SK-N-SH treated with all-trans-retinoic acid at 6 μM for 48 hours (cell line): Measurements from ENCODE around the gene CCNY.

Source experiments
- ATAC-seq: fragments of 200-7000 bp; cut with Tn5 transposase; 3 replicates; pipeline ENCODE4 v1.9.1; 2020; ENCODE audit warnings: mild to moderate bottlenecking, moderate library complexity
- ARNTL ChIP-seq: fragments of 450-650 bp; formaldehyde crosslinking; IDR thresholded peaks from 2 replicates; pipeline ENCODE4 v1.5.0; 2020; ENCODE audit warnings: low read depth, mild to moderate bottlenecking, moderate library complexity, borderline replicate concordance
- BACH2 ChIP-seq: fragments of 250-450 bp; sonication (Bioruptor Pico); IDR thresholded peaks from 2 replicates; pipeline ENCODE4 v1.9.0; 2021; ENCODE audit warnings: mild to moderate bottlenecking, borderline replicate concordance
- CREB5 ChIP-seq: fragments of 250-450 bp; sonication (Bioruptor Pico); IDR thresholded peaks from 2 replicates; pipeline ENCODE4 v1.5.1; 2020; ENCODE audit warnings: low read depth, mild to moderate bottlenecking, moderate library complexity
- ESRRG ChIP-seq: fragments of 250-450 bp; sonication (Bioruptor Pico); IDR thresholded peaks from 2 replicates; pipeline ENCODE4 v1.6.1; 2021; ENCODE audit warnings: mild to moderate bottlenecking
- GLIS3 ChIP-seq: fragments of 250-450 bp; sonication (Bioruptor Pico); IDR thresholded peaks from 2 replicates; pipeline ENCODE4 v1.5.0; 2020; ENCODE audit warnings: mild to moderate bottlenecking, moderate library complexity
- OSR1 ChIP-seq: fragments of 250-450 bp; sonication (Bioruptor Pico); IDR thresholded peaks from 2 replicates; pipeline ENCODE4 v1.8.0; 2022; ENCODE audit warnings: moderate library complexity, mild to moderate bottlenecking, inconsistent platforms
- PATZ1 ChIP-seq: fragments of 250-450 bp; sonication (Bioruptor Pico); IDR thresholded peaks from 2 replicates; pipeline ENCODE4 v1.8.0; 2020; ENCODE audit warnings: mild to moderate bottlenecking, moderate library complexity, borderline replicate concordance
- POU6F1 ChIP-seq: fragments of 250-450 bp; sonication (Bioruptor Pico); IDR thresholded peaks from 2 replicates; pipeline ENCODE4 v1.8.0; 2021; ENCODE audit warnings: low read depth, mild to moderate bottlenecking, moderate library complexity, borderline replicate concordance
- PPARA ChIP-seq: fragments of 250-450 bp; sonication (Bioruptor Pico); IDR thresholded peaks from 2 replicates; pipeline ENCODE4 v1.5.0; 2020; ENCODE audit warnings: mild to moderate bottlenecking, borderline replicate concordance
- RARB ChIP-seq: fragments of 250-450 bp; sonication (Bioruptor Pico); IDR thresholded peaks from 2 replicates; pipeline ENCODE4 v1.8.0; 2021; ENCODE audit warnings: mild to moderate bottlenecking, moderate library complexity
- SNAI2 ChIP-seq: fragments of 250-450 bp; sonication (Bioruptor Pico); IDR thresholded peaks from 2 replicates; pipeline ENCODE4 v1.5.0; 2020; ENCODE audit warnings: mild to moderate bottlenecking, moderate library complexity
- TOX ChIP-seq: fragments of 250-450 bp; sonication (Bioruptor Pico); IDR thresholded peaks from 2 replicates; pipeline ENCODE4 v1.8.0; 2021; ENCODE audit warnings: mild to moderate bottlenecking, moderate library complexity, borderline replicate concordance
- ZFP3 ChIP-seq: fragments of 250-450 bp; sonication (Bioruptor Pico); IDR thresholded peaks from 2 replicates; pipeline ENCODE4 v1.5.0; 2020; ENCODE audit warnings: mild to moderate bottlenecking, moderate library complexity
- ZFP30 ChIP-seq: fragments of 450-650 bp; formaldehyde crosslinking; IDR thresholded peaks from 2 replicates; pipeline ENCODE4 v1.5.0; 2022; ENCODE audit warnings: mild to moderate bottlenecking, moderate library complexity
- ZNF565 ChIP-seq: fragments of 450-650 bp; formaldehyde crosslinking; conservative IDR thresholded peaks from 2 replicates; pipeline ENCODE4 v1.5.0; 2020; ENCODE audit warnings: low read depth, mild to moderate bottlenecking, moderate library complexity
- ZNF70 ChIP-seq: fragments of 450-650 bp; formaldehyde crosslinking; IDR thresholded peaks from 2 replicates; pipeline ENCODE4 v1.5.0; 2020; ENCODE audit warnings: mild to moderate bottlenecking, moderate library complexity
- ZNF8 ChIP-seq: fragments of 450-650 bp; formaldehyde crosslinking; IDR thresholded peaks from 2 replicates; pipeline ENCODE4 v1.5.0; 2020; ENCODE audit warnings: mild to moderate bottlenecking, moderate library complexity
- TF ChIP-seq, protein P1 (sequence below): fragments of 250-450 bp; sonication (Bioruptor Pico); IDR thresholded peaks from 2 replicates; pipeline ENCODE4 v1.5.1; 2021; ENCODE audit warnings: mild to moderate bottlenecking, moderate library complexity

Gene CCNY

DNA sequence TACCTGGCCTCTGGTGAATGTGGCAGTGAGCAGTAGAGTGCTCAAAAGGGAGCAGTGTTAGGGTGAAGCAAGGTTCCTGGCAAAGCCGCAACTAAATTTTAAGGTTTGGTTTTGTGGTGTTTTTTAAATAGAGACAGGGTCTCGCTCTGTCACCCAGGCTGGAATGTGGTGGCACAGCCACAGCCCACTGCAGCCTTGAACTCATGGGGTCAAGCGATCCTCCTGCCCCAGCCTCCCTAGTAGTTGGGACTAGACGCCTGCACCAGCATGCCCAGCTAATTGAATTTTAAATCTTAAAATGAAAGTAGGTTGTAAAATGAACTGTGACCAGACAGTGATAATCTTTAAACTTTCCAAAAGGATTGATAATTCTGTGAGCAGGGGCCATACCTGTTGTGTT is 130.4 kb downstream of the CCNY start (continued):
- TF ChIP-seq PATZ1 (CRISPR knock-in tag) = no peak
- no peak for TF ChIP-seq SNAI2 (CRISPR knock-in tag)
- TF ChIP-seq BACH2 (CRISPR knock-in tag) = no peak
- no peak for TF ChIP-seq POU6F1 (CRISPR knock-in tag)
- no peak for TF ChIP-seq ZNF565 (CRISPR knock-in tag)
- no peak for TF ChIP-seq ZFP30 (CRISPR knock-in tag)

DNA sequence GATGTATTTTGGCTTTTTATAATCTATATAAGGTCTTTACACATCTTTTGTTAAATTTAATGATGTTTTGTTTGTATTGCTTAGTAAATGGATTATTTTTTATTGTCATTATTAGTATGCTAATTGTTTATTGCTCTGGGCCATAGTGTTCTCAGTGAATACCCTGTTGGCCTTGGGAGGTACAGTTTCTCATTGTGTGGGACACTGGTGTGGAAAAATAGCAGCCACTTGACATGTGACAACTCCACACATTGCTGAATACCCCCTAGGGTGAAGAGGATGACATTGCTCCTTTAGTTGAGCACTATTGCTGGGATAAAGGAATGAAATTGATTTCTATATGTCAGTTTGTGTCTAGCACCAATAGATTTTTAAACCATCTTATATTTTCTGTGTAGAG is 130.9 kb downstream of the CCNY start:
- ATAC-seq = no peak
- TF ChIP-seq PATZ1 (CRISPR knock-in tag) (no peak), ZFP3 (CRISPR knock-in tag) (no peak), PPARA (CRISPR knock-in tag) (no peak), RARB (CRISPR knock-in tag) (no peak), SNAI2 (CRISPR knock-in tag) (no peak), ARNTL (CRISPR knock-in tag) (no peak), POU6F1 (CRISPR knock-in tag) (no peak), TOX (no peak)
- TF ChIP-seq, protein P1, sequence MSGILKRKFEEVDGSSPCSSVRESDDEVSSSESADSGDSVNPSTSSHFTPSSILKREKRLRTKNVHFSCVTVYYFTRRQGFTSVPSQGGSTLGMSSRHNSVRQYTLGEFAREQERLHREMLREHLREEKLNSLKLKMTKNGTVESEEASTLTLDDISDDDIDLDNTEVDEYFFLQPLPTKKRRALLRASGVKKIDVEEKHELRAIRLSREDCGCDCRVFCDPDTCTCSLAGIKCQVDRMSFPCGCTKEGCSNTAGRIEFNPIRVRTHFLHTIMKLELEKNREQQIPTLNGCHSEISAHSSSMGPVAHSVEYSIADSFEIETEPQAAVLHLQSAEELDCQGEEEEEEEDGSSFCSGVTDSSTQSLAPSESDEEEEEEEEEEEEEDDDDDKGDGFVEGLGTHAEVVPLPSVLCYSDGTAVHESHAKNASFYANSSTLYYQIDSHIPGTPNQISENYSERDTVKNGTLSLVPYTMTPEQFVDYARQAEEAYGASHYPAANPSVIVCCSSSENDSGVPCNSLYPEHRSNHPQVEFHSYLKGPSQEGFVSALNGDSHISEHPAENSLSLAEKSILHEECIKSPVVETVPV = no peak

GRCh38 chr10:35470248-35470924 is 134.1 kb downstream of the CCNY start:
- ATAC-seq = peak; percentile 33
- no peak for TF ChIP-seq POU6F1 (CRISPR knock-in tag)
- TF ChIP-seq ZNF70 = no peak
- TF ChIP-seq SNAI2 (CRISPR knock-in tag) = no peak
- TF ChIP-seq OSR1 (CRISPR knock-in tag) = no peak
- TF ChIP-seq ARNTL (CRISPR knock-in tag) = no peak
- no peak for TF ChIP-seq ZFP3 (CRISPR knock-in tag)
- TF ChIP-seq ESRRG (CRISPR knock-in tag) = no peak
- no peak for TF ChIP-seq TOX
- TF ChIP-seq GLIS3 (CRISPR knock-in tag) = no peak
- TF ChIP-seq, protein P1 = no peak
- no peak for TF ChIP-seq CREB5
- TF ChIP-seq RARB (CRISPR knock-in tag) = no peak
- TF ChIP-seq ZNF8 = no peak
- TF ChIP-seq ZNF565 (CRISPR knock-in tag) = no peak
- no peak for TF ChIP-seq PATZ1 (CRISPR knock-in tag)
